Fibroblast of lung (primary cell): ENCODE data around the gene LDLRAD3. TPM values are rescaled to one million over a fixed set of nuclear protein-coding genes. Genes with fewer than 3 reads are reported as not detected.

Experiments used
- DNase-seq, 2 donors: peaks; one replicate each; pipeline versions ENCODE4 v3.0.0 to v3.0.0-alpha.2; 2010; ENCODE audit warnings: low read depth in 2 of 2
- H2AFZ ChIP-seq: 2 replicates; pipeline ENCODE4 v1.5.1; 2012; ENCODE audit warnings: low read length, control low read depth, inconsistent platforms
- H3K27ac ChIP-seq: 2 replicates; pipeline ENCODE4 v1.5.1; 2011; ENCODE audit warnings: low read length, control low read depth; ENCODE audit not compliant: insufficient read depth
- H3K27me3 ChIP-seq: 2 replicates; pipeline ENCODE4 v1.5.1; 2011; ENCODE audit warnings: mild to moderate bottlenecking, low read length; ENCODE audit not compliant: control insufficient read depth, insufficient read depth
- H3K36me3 ChIP-seq: 2 replicates; pipeline ENCODE4 v1.5.1; 2011; ENCODE audit warnings: low read length; ENCODE audit not compliant: control insufficient read depth, insufficient read depth
- H3K4me1 ChIP-seq: 2 replicates; pipeline ENCODE4 v1.5.1; 2011; ENCODE audit warnings: low read length; ENCODE audit not compliant: control insufficient read depth, insufficient read depth; ENCODE audit errors: extremely low read depth
- H3K4me2 ChIP-seq: 2 replicates; pipeline ENCODE4 v1.5.1; 2011; ENCODE audit warnings: low read length, control low read depth; ENCODE audit not compliant: insufficient read depth; ENCODE audit errors: extremely low read depth
- H3K4me3 ChIP-seq, 4 experiments: fragments of 200-600 bp in 1 of 4; sonication (generic) in 1 of 4; replicated peaks in 1 of 4; 2 replicates each; pipeline ENCODE4 v1.5.1; 2011 to 2016; ENCODE audit warnings: low read length in 4 of 4, low read depth in 3 of 4, mild to moderate bottlenecking in 3 of 4, control low read depth in 2 of 4, inconsistent platforms in 1 of 4, mixed read lengths in 1 of 4; ENCODE audit not compliant: insufficient read depth in 1 of 4; ENCODE audit errors: control extremely low read depth in 1 of 4
- H3K79me2 ChIP-seq: 2 replicates; pipeline ENCODE4 v1.5.1; 2012; ENCODE audit warnings: mild to moderate bottlenecking, low read length, inconsistent platforms; ENCODE audit not compliant: control insufficient read depth, insufficient read depth
- H3K9ac ChIP-seq: 2 replicates; pipeline ENCODE4 v1.5.1; 2011; ENCODE audit warnings: mild to moderate bottlenecking, low read length, control low read depth; ENCODE audit not compliant: insufficient read depth
- H3K9me3 ChIP-seq: 2 replicates; pipeline ENCODE4 v1.5.1; 2012; ENCODE audit warnings: low read depth, low read length; ENCODE audit not compliant: control insufficient read depth, insufficient read depth
- H4K20me1 ChIP-seq: 2 replicates; pipeline ENCODE4 v1.5.1; 2011; ENCODE audit warnings: low read length; ENCODE audit not compliant: control insufficient read depth, insufficient read depth; ENCODE audit errors: extremely low read depth
- EZH2 ChIP-seq: IDR thresholded peaks from 2 replicates; pipeline ENCODE4 v1.5.1; 2012; ENCODE audit warnings: low read length, control low read depth, mild to moderate bottlenecking; ENCODE audit errors: missing control alignments
- polyA plus RNA-seq, 2 donors: library from polyadenylated mRNA; depleted of rRNA in 1 of 2; stranded (reverse) in 1 of 2; unstranded in 1 of 2; fragments of >200 nt; gene quantifications; 2 replicates each; pipeline ENCODE4 v1.2.1, GENCODE V29; 2011 to 2012; ENCODE audit warnings: missing spikeins in 1 of 2
- total RNA-seq: library from RNA; depleted of rRNA; stranded (reverse); fragments of >200 nt; gene quantifications from 2 replicates; pipeline ENCODE4 v1.2.1, GENCODE V29; 2014
- TF ChIP-seq, protein P1 (sequence below), 2 donors: IDR thresholded peaks in 1 of 2; conservative IDR thresholded peaks in 1 of 2; 1 replicate in 1 of 2; 2 replicates in 1 of 2; pipeline ENCODE4 v1.5.1; 2011 to 2012; ENCODE audit warnings: low read length in 2 of 2, control low read depth in 1 of 2, inconsistent platforms in 1 of 2, low read depth in 1 of 2, mild to moderate bottlenecking in 1 of 2

The LDLRAD3 gene
- total and polyA plus RNA-seq, 2 donors (not counting 1 experiment from before 2014, with no cell fraction given), result 3.8 to 7.8 TPM

DNA sequence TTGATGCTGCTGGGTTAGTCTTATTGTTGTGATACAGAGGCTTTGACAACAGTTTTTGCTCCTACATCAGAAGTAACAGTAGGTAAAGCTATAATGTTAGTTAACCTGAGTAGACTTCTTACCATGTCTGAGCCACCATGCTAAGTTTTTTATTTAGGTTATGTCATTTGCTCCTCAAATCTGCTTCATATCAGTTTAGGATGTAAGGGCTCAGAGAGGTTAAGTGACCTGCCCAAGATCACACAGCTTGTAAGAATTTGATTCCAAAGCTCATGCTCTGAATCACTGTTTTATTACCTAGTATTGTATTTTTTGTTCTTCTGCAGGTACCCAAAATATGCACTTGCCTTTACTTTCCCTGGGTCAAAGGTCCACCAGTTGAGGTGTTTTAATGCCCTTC lies 183.7 kb downstream of the LDLRAD3 start:
- no peak for DNase-seq
- Histone ChIP-seq H3K4me1 (peaks cover 6% of the 10 kb centered on the region), H3K36me3 (no peaks in the 10 kb centered on the region), H3K27me3 (no peaks in the 10 kb centered on the region), H3K79me2 (no peaks in the 10 kb centered on the region), H3K9ac (no peak overlapping the region), H3K4me2 (no peak overlapping the region), H3K9me3 (no peaks in the 10 kb centered on the region), H4K20me1 (no peaks in the 10 kb centered on the region), H2AFZ (no peak overlapping the region), H3K27ac (no peak overlapping the region), H3K4me3 (no peak overlapping the region)
- TF ChIP-seq, protein P1, sequence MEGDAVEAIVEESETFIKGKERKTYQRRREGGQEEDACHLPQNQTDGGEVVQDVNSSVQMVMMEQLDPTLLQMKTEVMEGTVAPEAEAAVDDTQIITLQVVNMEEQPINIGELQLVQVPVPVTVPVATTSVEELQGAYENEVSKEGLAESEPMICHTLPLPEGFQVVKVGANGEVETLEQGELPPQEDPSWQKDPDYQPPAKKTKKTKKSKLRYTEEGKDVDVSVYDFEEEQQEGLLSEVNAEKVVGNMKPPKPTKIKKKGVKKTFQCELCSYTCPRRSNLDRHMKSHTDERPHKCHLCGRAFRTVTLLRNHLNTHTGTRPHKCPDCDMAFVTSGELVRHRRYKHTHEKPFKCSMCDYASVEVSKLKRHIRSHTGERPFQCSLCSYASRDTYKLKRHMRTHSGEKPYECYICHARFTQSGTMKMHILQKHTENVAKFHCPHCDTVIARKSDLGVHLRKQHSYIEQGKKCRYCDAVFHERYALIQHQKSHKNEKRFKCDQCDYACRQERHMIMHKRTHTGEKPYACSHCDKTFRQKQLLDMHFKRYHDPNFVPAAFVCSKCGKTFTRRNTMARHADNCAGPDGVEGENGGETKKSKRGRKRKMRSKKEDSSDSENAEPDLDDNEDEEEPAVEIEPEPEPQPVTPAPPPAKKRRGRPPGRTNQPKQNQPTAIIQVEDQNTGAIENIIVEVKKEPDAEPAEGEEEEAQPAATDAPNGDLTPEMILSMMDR (conservative IDR thresholded peaks at IDR 0.05 in 1 of 2, IDR thresholded peaks at IDR 0.05 in 1 of 2; ENCODE audit: low read depth in 1 of 2, low read length in 2 of 2), result no peak
- no peak for TF ChIP-seq EZH2

- no peaks in the 10 kb centered on the region for H4K20me1 ChIP-seq
- no peaks in the 10 kb centered on the region for H3K27me3 ChIP-seq
- H2AFZ ChIP-seq, result no peak overlapping the region
- no peaks in the 10 kb centered on the region for H3K36me3 ChIP-seq
- no peak overlapping the region for H3K9ac ChIP-seq
- peaks cover 3% of the 10 kb centered on the region for H3K4me1 ChIP-seq
- no peak overlapping the region for H3K4me3 ChIP-seq
- H3K27ac ChIP-seq, result no peak overlapping the region
- H3K4me2 ChIP-seq, result no peak overlapping the region
- H3K79me2 ChIP-seq, result no peaks in the 10 kb centered on the region
- H3K9me3 ChIP-seq, result no peaks in the 10 kb centered on the region
- no peak for TF ChIP-seq EZH2
- TF ChIP-seq, protein P1 (conservative IDR thresholded peaks at IDR 0.05 in 1 of 2, IDR thresholded peaks at IDR 0.05 in 1 of 2; ENCODE audit: low read depth in 1 of 2, low read length in 2 of 2), result no peak
- no peak for DNase-seq
Observed at GRCh38 chr11:36129955-36130354, 186.1 kb downstream of the LDLRAD3 start.

DNA sequence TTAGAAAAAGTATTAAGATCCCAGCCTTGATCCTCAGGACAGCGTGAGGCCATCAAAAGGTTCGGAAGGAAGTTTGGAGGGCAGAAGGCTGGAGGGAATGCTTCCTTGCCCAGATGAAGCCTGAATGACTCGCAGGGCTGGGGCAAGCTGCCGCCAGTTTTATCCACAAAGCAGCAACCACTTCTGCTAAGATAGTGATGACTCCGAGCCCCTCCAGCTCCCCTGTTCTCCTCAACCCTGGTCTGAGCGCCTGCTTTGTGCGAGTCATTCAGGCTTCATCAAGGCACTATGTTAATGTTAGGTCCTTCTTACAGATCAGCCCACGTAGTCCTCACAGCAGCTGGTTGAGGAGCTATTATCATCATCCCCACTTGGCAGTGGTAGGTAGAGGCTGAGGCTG lies 186.5 kb downstream of the LDLRAD3 start:
- Histone ChIP-seq H2AFZ (no peak overlapping the region), H3K4me2 (no peak overlapping the region), H3K27ac (no peak overlapping the region), H3K9me3 (no peaks in the 10 kb centered on the region), H3K9ac (no peak overlapping the region), H3K36me3 (no peaks in the 10 kb centered on the region), H3K27me3 (no peaks in the 10 kb centered on the region), H3K4me1 (peaks cover 3% of the 10 kb centered on the region), H3K79me2 (no peaks in the 10 kb centered on the region), H4K20me1 (no peaks in the 10 kb centered on the region), H3K4me3 (no peak overlapping the region)
- TF ChIP-seq, protein P1 (conservative IDR thresholded peaks at IDR 0.05 in 1 of 2, IDR thresholded peaks at IDR 0.05 in 1 of 2; ENCODE audit: low read depth in 1 of 2, low read length in 2 of 2), result no peak
- no peak for TF ChIP-seq EZH2
- DNase-seq, result peak; percentile 28 to 39
